SH-SY5Y (cell line): Measurements from ENCODE around the gene PARVB.

Source experiments
- GATA2 ChIP-seq: IDR thresholded peaks from 2 replicates; pipeline ENCODE4 v1.6.1; 2011; ENCODE audit warnings: mild to moderate bottlenecking, low read depth, low read length
- GATA3 ChIP-seq: IDR thresholded peaks from 2 replicates; pipeline ENCODE4 v1.6.1; 2011; ENCODE audit warnings: low read depth, mild to moderate bottlenecking, low read length, moderate library complexity

DNA sequence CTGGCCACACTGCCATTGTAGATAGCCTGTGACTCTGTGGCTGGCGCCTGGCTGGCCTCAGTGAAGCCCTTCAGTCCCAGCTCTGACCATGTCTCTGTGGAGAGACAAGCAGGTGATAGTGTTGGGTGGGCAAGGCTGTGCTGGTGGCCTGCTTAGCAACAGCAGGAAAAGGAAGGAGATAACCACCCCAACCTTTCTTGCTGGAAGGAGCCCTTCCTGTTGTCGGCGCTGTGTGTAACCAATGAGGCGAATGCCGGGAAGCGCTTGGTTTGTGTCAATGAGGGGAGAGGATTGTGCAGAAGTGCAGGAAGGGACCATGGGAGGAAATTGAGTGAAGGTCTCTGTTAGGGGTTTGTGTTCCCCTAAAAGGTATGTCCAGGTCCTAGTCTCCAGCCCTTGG lies 27.3 kb downstream of the PARVB start:
- no peak for TF ChIP-seq GATA3
- TF ChIP-seq GATA2, result no peak
